K562 (cell line): ENCODE measurements around the gene OTOG. TPM values are rescaled to one million over a fixed set of nuclear protein-coding genes. Genes with fewer than 3 reads are reported as not detected.
A peak's percentile ranks its signal among the peaks of the same experiment; 100 is the strongest.

ENCODE experiments used
- ATAC-seq: fragments of 200-7000 bp; cut with Tn5 transposase; 3 replicates; pipeline ENCODE4 v1.9.1; 2020; ENCODE audit warnings: moderate library complexity
- BruUV-seq: library from RNA; stranded (reverse); fragments of 400-500 nt; replicated peaks from 2 replicates; lab custom pipeline; 2021; lab: Mats Ljungman, UMichigan
- CTCF ChIA-PET: fragments of 300-600 bp; formaldehyde crosslinking; extraction: SDS; loops from one replicate; lab custom pipeline; 2021; ENCODE audit warnings: low intra/inter-chr PET ratio; lab: Yijun Ruan, JAX
- POLR2A ChIA-PET: fragments of 300-600, 350-650 bp; sonication (Branson Sonifier 250); formaldehyde crosslinking; extraction: SDS; loops from one replicate; lab custom pipeline; 2021; ENCODE audit warnings: antibody characterized with exemption, inconsistent platforms; lab: Yijun Ruan, JAX
- DNase-seq, 4 experiments: peaks; one replicate each; pipeline versions ENCODE4 v3.0.0 to v3.0.0-alpha.2; 2011 to 2018; ENCODE audit warnings: low spot score in 3 of 4, mixed read lengths in 3 of 4; ENCODE audit errors: extremely low read depth in 1 of 4
- FAIRE-seq: peaks from 2 replicates; lab custom pipeline; 2011; peaks lifted over from hg19 to GRCh38; lab: Jason Lieb, UNC
- H2AFZ ChIP-seq: 2 replicates; pipeline ENCODE4 v1.6.0; 2011; ENCODE audit warnings: low read depth, low read length, control low read depth, inconsistent platforms
- H3K27ac ChIP-seq: fragments of 200-600 bp; 3 replicates; pipeline ENCODE4 v1.8.0; 2011; ENCODE audit warnings: low read depth, mild to moderate bottlenecking, control low read depth, inconsistent platforms, low read length, moderate library complexity, mixed read lengths; ENCODE audit errors: extremely low read depth
- H3K27me3 ChIP-seq, 2 experiments: fragments of 300-600 bp in 1 of 2; 2 replicates in 1 of 2; 3 replicates in 1 of 2; pipeline versions ENCODE4 v1.6.0 to v1.8.0; 2011; ENCODE audit warnings: inconsistent platforms in 2 of 2, low read length in 2 of 2, mild to moderate bottlenecking in 1 of 2, mixed read lengths in 1 of 2, moderate library complexity in 1 of 2; ENCODE audit not compliant: control insufficient read depth in 2 of 2, insufficient read depth in 2 of 2
- H3K36me3 ChIP-seq: fragments of 300-600 bp; 3 replicates; pipeline ENCODE4 v1.8.0; 2011; ENCODE audit warnings: mild to moderate bottlenecking, low read length, inconsistent platforms; ENCODE audit not compliant: control insufficient read depth, insufficient read depth
- H3K4me1 ChIP-seq, 2 experiments: fragments of 200-600 bp in 1 of 2; replicated peaks in 1 of 2; 2 replicates in 1 of 2; 3 replicates in 1 of 2; pipeline versions ENCODE4 v1.5.1 to v1.8.0; 2011; ENCODE audit warnings: inconsistent platforms in 2 of 2, low read length in 2 of 2, mild to moderate bottlenecking in 1 of 2, mixed read lengths in 1 of 2, moderate library complexity in 1 of 2; ENCODE audit not compliant: control insufficient read depth in 2 of 2, insufficient read depth in 2 of 2
- H3K4me2 ChIP-seq: 2 replicates; pipeline ENCODE4 v1.6.1; 2011; ENCODE audit warnings: low read length, control low read depth, inconsistent platforms, mixed read lengths; ENCODE audit not compliant: insufficient read depth
- H3K4me3 ChIP-seq: fragments of 200-600 bp; sonication (generic), shearing (Covaris generic); 2 replicates; pipeline ENCODE4 v1.5.1; 2016; ENCODE audit warnings: control low read depth, inconsistent platforms
- H3K79me2 ChIP-seq: fragments of 200-600 bp; 3 replicates; pipeline ENCODE4 v1.8.0; 2011; ENCODE audit warnings: low read length, inconsistent platforms; ENCODE audit not compliant: control insufficient read depth, insufficient read depth
- H3K9ac ChIP-seq, 2 experiments: 2 replicates each; pipeline versions ENCODE4 v1.6.0 to v1.6.1; 2011; ENCODE audit warnings: low read depth in 2 of 2, low read length in 2 of 2, control low read depth in 1 of 2, inconsistent platforms in 1 of 2, mild to moderate bottlenecking in 1 of 2, mixed read lengths in 1 of 2; ENCODE audit not compliant: insufficient read depth in 1 of 2
- H3K9me1 ChIP-seq: one replicate; pipeline ENCODE4 v1.6.0; 2011; ENCODE audit warnings: inconsistent platforms, mild to moderate bottlenecking, low read length, moderate library complexity; ENCODE audit not compliant: control insufficient read depth, insufficient read depth
- H3K9me3 ChIP-seq: replicated peaks from 2 replicates; pipeline ENCODE4 v1.5.1; 2011; ENCODE audit warnings: low read depth, low read length, inconsistent platforms; ENCODE audit not compliant: control insufficient read depth, insufficient read depth
- H4K20me1 ChIP-seq: replicated peaks from 2 replicates; pipeline ENCODE4 v1.6.1; 2011; ENCODE audit warnings: low read length, inconsistent platforms, mixed read lengths; ENCODE audit not compliant: control insufficient read depth, insufficient read depth
- ARID3A ChIP-seq: IDR thresholded peaks from 2 replicates; pipeline ENCODE4 v1.6.1; 2012; ENCODE audit warnings: low read depth, low read length, improper control_type of control experiment, borderline replicate concordance
- E4F1 ChIP-seq: fragments of 250-450 bp; sonication (Bioruptor Pico); IDR thresholded peaks from 2 replicates; pipeline ENCODE4 v1.5.0; 2021; ENCODE audit warnings: mild to moderate bottlenecking, borderline replicate concordance
- PTBP1 ChIP-seq: fragments of 200-400 bp; formaldehyde crosslinking; IDR thresholded peaks from 2 replicates; pipeline ENCODE4 v1.6.1; 2017; ENCODE audit warnings: low read depth, low read length
- RBM25 ChIP-seq: fragments of 200-400 bp; formaldehyde crosslinking; IDR thresholded peaks from 2 replicates; pipeline ENCODE4 v1.6.1; 2018; ENCODE audit warnings: low read length, low read depth, moderate library complexity; ENCODE audit not compliant: severe bottlenecking
- ZKSCAN1 ChIP-seq: fragments of 150-350 bp; IDR thresholded peaks from 2 replicates; pipeline ENCODE4 v1.6.1; 2016; ENCODE audit warnings: low read depth, low read length
- WGBS: fragments of 100-300 bp; shearing (Covaris generic); methylation state at CpG from one replicate; pipeline ENCODE4 v1.1.6; 2016; ENCODE audit warnings: low coverage, mixed read lengths; ENCODE audit not compliant: insufficient coverage; ENCODE audit errors: missing lambda C conversion rate; 5-methylcytosine and 5-hydroxymethylcytosine counted together
- in situ Hi-C: fragments of 300-500 bp; cut with MboI; formaldehyde crosslinking; loops from 4 replicates; pipeline ENCODE4 v1.15.0; 2018; ENCODE audit warnings: inconsistent platforms, mixed read lengths
- intact Hi-C: fragments of 100-400 bp; cut with micrococcal nuclease; formaldehyde crosslinking; loops from 2 replicates; pipeline ENCODE4 v1.14.2; 2022
- polyA plus RNA-seq, 8 experiments: library from polyadenylated mRNA; depleted of rRNA in 4 of 8; stranded (reverse) in 5 of 8; unstranded in 3 of 8; fragments of >200 nt; fragmentation: Nextera tagmentation in 2 of 8; fragmentation: Illumina TruSeq in 1 of 8; extraction: Ambion mirVana in 2 of 8; extraction: Trizol in 1 of 8; gene quantifications; 2 replicates each; pipeline versions ENCODE4 v1.2.1 to v1.2.3, GENCODE V29; 2011 to 2014; ENCODE audit warnings: inconsistent platforms in 1 of 8, missing spikeins in 1 of 8
- total RNA-seq, 7 experiments: library from RNA; depleted of rRNA in 6 of 7; stranded (reverse); fragments of >200 nt in 6 of 7; fragmentation: Illumina TruSeq in 2 of 7; extraction: Trizol in 2 of 7; gene quantifications; 2 replicates each; pipeline versions ENCODE4 v1.2.1 to v1.2.3, GENCODE V29; 2011 to 2021; ENCODE audit warnings: low replicate concordance in 1 of 7

OTOG gene
- total and polyA plus RNA-seq, 9 of the 15 experiments (the other 6 are each of a cell fraction or from before 2014, with no cell fraction given) = not detected

- in situ Hi-C loops (loop anchor here (10.0 kb wide), 1 partner anchor 118 kb away; no protein-coding TSS in a partner anchor), intact Hi-C loops (no loop called here)
- H3K9ac ChIP-seq = no peak overlapping the region
- no peak overlapping the region for H2AFZ ChIP-seq
- POLR2A ChIA-PET = no interaction called here
- peaks cover 2% of the 10 kb centered on the region; the same call in 1 of the 2 replicates for H4K20me1 ChIP-seq
- H3K4me1 ChIP-seq = peaks cover 0 to 3% of the 10 kb centered on the region in 2 experiments; a peak in 2 of 5 replicates
- no TSS peak for BruUV-seq
- peaks cover 3 to 52% of the 10 kb centered on the region in 2 experiments; a peak in 3 of 5 replicates for H3K27me3 ChIP-seq
- under 1% methylated on average over 6 of the region's 6 CpGs for WGBS
- TF ChIP-seq E4F1 (no peak), RBM25 (peak; percentile 32), ARID3A (no peak), PTBP1 (no peak), ZKSCAN1 (peak; percentile 47; the same call in 1 of the 2 replicates)
- ATAC-seq (no peak), DNase-seq (no peak), FAIRE-seq (no peak)
- CTCF ChIA-PET = no interaction called here
- H3K4me2 ChIP-seq = no peak overlapping the region
- no peak overlapping the region for H3K4me3 ChIP-seq
- H3K9me3 ChIP-seq = no peaks in the 10 kb centered on the region
- H3K79me2 ChIP-seq = no peaks in the 10 kb centered on the region
- no peaks in the 10 kb centered on the region for H3K36me3 ChIP-seq
- no peaks in the 10 kb centered on the region for H3K9me1 ChIP-seq
- H3K27ac ChIP-seq = no peak overlapping the region
These were observed 60.0 kb downstream of the OTOG start for GRCh38 chr11:17607083-17607429.
